HG03159 (cell line): Measurements from ENCODE around the gene ZBTB1.
A peak's percentile ranks its signal among the peaks of the same experiment; 100 is the strongest.
"Not testable (repeated sequence)": the region's sequence is repeated elsewhere in the genome, so short reads cannot be mapped to it uniquely, and the experiment has no call there.

Source experiments
- ATAC-seq: cut with Tn5 transposase; IDR thresholded peaks from one replicate; pipeline ENCODE4 v1.9.1; 2021; ENCODE audit warnings: mild to moderate bottlenecking, moderate library complexity; ENCODE audit not compliant: unreplicated experiment

ZBTB1 gene

DNA sequence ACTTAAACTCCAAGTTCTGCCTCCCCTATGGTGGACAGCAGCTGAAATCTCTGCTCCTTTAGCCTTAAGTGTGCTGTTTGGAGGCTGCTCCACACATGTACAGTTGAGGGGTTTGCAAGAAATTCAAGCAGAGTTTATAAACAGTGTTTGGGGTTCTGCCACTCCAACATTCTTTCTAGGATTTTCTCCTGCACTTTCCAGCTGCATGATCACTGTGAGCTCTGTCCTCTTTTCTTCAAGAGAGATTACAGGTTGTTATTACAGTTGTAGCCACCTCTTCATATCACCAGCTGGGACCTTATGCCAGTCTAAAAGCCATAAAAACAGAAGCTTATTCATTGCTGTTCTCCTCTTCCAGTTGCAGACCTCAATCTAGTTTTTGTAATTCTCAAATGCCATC, 9.3 kb upstream of the ZBTB1 start:
- no peak for ATAC-seq

DNA sequence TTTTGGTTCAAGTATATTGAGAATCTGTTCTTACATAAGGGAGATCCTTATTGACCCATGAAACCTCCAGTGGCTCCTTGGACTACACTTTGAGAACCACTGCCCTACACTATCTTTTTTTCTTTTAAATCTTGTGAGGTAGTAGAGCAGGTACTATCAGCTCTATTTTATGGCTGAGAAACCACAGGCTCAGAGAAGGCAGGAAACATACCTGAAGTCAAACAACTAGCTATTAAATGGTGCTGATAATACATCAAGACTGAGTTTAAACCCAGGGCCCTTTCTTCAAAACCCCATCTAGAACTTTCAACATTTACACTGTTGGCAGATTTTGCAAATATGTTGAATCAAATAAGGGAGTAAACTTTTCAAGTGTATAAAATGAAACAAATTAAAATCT, 7.8 kb upstream of the ZBTB1 start:
- ATAC-seq, result no peak

- ATAC-seq, result no peak
Observed at GRCh38 chr14:64500088-64500487, 4.5 kb upstream of the ZBTB1 start.

DNA sequence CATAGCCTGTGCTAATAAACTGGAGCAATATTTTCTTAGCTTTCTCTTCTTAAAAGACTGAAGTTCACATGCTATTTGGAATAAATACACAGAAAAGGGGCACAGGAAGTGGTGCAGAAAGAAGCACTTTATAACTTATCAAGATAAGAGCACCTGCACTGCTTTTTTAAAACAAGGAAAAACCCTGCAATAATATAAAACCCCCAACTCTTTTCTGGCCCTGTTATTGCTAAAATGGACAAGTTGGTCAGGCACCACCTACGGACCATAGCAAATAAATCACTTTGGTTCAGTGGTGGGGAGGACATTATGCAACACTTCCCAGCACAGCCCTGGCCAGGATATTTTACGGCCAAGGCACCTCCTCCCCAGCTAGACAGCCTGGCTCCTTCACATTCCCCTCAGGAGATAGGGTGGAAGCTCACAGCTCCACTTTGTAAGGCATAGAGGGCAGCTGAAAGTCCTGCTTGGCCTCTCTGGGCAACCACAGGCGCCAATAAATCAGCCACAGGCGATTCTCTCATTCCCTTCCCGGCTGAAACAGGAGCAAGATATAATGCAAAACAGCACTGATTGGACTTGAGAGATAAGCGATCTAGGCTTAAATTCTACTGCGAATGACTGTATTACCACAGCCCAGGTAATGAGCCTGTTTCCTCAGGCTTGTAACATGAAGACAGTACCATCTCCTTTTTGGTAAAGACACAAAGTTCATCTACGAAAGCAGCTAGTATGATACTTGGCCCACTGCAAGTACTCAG, 3.0 kb upstream of the ZBTB1 start:
- no peak for ATAC-seq

DNA sequence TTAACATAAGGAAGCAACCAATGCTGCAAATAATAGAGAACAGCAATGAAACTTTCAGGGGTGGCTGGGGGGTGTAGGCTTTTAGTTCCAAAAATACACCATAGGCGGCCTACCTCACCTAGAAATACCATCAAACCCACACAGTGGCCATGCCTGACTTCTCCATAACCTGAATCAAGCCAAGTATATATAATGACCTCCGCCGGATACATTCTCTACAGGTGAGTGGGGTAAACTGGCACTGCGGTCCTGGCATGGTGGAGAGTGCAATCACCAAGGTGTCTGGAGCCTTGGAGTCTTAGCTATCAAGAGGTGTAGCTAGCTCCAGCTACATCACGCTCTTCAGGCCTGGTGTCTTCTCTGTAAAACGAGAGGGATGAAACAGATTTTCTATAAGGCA, 2.1 kb upstream of the ZBTB1 start:
- ATAC-seq, result no peak

DNA sequence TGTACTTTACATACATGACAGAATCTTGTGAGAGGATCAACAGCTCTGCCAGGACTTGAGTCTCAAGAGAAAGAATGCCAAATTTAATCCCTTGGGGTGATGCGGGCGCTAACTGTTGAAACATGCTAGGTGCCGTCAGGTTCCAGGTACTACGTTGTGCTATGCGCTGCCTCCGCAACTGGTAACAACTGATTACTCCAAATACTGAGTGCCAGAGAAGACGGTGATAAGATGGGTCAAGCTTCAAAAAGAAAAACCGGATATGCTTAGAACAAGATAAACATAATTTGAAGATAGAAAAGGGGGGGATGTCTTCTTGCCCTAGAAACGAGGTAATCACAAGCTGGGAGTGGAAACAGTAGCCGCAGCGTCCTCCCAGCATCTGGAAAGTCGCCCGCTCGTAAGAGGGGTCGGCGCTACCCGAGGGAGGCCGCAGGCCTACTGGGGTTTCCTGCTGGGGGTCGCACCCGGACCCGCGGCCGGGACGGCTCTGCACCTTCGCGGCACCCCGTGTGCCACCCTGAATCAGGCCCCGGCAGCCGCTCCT, 1.6 kb upstream of the ZBTB1 start:
- ATAC-seq, result no peak

DNA sequence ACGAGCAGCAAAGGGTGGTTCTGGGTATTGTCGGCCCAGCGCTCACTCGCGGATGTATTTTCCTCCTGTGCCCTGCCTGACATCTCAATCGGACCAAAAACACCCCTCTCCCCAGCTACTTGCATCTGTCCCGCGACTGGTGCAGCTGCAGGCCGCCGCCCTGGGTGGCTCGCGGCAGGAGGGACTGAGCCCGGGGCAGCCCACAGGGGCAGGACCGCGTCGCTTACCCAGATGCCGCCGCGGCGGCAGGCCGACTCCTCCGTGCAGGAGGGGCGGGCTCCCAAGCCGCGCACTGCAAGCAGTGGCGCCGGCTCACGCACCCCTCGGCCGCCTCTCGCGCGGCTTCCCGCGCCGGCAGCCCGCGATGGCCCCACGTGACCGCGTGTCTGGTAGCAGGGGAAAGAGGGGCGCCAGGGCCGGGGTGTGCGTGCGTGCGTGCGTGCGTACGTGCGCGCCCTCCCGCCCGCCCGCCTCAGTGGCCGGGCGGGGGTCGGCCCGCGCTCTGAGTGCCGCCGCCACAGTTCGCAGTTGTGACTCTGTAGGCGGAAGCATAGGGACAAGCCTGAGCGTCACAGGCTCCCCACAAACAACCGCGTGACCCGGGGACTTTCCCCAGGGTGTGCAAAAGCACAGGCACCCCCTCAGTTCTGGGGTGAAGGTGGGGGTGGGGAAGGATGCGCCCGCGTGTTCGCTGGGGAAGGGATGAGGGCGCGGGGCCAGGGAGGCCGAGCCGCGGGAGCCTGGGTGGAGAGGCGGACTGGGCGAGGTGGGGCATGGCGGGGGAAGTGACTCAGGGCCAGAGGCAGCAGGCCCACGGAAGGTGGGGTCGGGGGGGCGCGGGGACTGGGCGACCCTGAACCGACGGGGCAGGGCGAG, 898 bp upstream of the ZBTB1 start, which contains the start of gene ZBTB25:
TSS of gene ZBTB25 (minus strand) at position 405 of the 876 bp plus-strand sequence. CDS start 13,305 bp downstream, outside the sequence.
- ATAC-seq, result peak; percentile 62

DNA sequence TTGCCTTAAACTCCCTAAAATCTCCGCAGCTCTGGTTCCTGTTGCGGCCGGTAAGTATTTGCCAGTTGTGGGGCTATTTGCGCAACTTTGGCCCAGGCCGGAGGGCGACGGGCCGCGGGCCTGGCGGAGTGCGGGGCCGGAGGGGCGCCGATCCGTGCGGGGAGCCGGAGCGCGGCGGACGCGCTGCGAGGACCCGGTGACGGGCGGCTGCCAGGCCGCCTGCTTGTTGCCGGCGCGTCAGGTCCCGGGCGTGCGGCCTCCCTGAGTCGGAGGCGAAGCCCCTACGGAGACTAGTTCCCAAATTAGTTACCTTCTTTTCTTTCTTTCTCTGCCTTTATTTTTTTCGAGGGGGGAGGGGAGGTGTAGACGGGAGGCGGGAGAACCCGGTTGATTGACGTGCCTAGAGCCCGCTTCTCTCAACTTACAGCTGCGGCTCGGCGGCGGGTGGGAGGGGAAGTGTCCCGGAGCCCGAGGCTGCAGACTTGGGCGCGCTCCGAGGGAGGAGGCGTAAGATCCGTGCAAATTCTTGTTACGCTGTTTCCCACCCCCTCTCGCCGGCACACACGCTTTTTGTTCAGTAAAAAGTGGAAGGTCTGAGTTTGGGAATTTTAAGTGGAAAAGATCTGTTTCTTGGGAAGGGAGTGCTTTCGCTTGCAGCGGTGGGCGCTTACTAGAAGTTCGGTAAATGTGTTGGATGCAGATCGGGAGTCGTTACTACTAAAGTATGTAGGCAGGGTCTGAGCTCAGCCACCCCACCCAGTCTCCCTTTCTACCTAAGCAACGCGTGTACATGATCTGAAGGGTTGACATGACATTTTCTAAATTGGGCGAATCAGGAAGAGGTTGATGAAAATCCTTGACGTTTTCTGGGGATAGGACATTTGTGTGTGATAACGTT, 576 bp downstream of the ZBTB1 start:
- peak; percentile 22 for ATAC-seq

- ATAC-seq, result no peak
Observed at GRCh38 chr14:64506721-64507120, 2.2 kb downstream of the ZBTB1 start.

GRCh38 chr14:64507376-64508156, 3.0 kb downstream of the ZBTB1 start:
- ATAC-seq, result no peak

- ATAC-seq, result no peak
Observed at GRCh38 chr14:64508215-64508776, 3.7 kb downstream of the ZBTB1 start.

DNA sequence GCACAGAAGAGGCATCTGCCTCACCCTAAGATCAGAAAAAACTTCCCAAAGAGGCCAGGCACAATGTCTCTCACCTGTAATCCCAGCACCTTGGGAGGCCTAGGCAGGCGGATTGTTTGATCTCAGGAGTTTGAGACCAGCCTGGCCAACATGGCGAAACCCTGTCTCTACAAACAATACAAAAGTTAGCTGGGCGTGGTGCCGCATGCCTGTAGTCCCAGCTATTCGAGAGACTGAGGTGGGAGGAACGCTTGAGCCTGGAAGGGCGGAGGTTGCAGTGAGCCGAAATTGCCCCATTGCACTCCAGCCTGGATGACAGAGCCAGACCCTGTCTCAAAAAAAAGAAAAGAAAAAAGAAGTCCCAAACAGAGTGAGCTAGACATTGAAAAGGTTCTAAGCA, 4.5 kb downstream of the ZBTB1 start:
- ATAC-seq, result no peak

- ATAC-seq, result no peak
Observed at GRCh38 chr14:64510825-64511671, 6.5 kb downstream of the ZBTB1 start.

DNA sequence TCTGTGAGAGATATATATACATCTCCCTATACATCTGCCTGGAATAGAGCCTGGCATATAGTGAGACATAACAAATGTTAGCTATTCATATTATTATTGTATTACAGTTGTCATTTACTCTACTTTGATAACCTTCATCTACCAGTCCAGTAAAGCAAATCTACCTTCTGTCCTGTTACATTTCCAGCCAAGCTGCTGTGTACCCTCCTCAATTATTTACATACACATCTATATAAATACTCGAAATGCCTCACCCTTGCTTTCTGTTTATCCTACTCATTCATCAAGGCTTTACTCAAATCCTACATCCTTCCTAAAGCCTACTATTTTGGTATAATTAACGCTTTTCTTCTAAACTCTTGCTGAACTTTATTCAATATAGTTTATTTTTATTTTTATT, 8.7 kb downstream of the ZBTB1 start:
- ATAC-seq, result no peak

GRCh38 chr14:64515053-64515452, 10.5 kb downstream of the ZBTB1 start:
- ATAC-seq, result no peak

DNA sequence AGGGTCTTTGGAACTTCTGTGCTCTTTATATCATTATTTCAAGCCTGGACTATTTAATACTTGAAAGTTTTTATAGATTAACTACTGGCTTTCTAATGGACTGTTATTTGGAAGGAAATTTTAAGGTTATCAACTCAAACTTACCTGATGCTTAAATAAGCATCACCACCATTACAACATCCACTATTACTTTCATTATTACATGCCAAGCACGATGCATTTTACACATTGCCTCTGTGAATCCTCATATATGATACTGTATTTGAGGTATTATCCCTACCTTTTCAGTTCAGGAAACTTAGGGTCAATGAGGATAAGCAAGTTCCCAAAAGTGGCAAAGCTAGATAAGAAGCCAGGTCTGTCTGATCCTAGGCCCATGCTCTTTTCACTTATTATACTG, 12.4 kb downstream of the ZBTB1 start:
- ATAC-seq, result no peak

GRCh38 chr14:64517667-64518066, 13.1 kb downstream of the ZBTB1 start:
- ATAC-seq, result not testable (repeated sequence)

GRCh38 chr14:64518229-64518628, 13.7 kb downstream of the ZBTB1 start:
- ATAC-seq, result no peak

GRCh38 chr14:64520699-64521098, 16.1 kb downstream of the ZBTB1 start:
- no peak for ATAC-seq
